ENCODE measurements around the gene IFITM10. TPM values are rescaled to one million over a fixed set of nuclear protein-coding genes. Genes with fewer than 3 reads are reported as not detected.

Gene IFITM10
- total RNA-seq, 1 experiment from 2014 or later = 0.59 TPM

GRCh38 chr11:1703146-1703545, 47.2 kb downstream of the IFITM10 start:
- Histone ChIP-seq H2AK5ac (ENCODE audit: insufficient read length, low read length) (no peak overlapping the region), H2BK15ac (ENCODE audit: low read depth, low read length) (no peak overlapping the region), H3K9me3 (ENCODE audit: control insufficient read depth, low read depth, low read length) (no peaks in the 10 kb centered on the region), H2BK12ac (ENCODE audit: insufficient read length, low read depth, low read length) (no peak overlapping the region), H3K18ac (ENCODE audit: insufficient read length, low read depth, low read length) (no peak overlapping the region), H3K4me1 (ENCODE audit: insufficient read depth, low read length) (no peaks in the 10 kb centered on the region), H2BK5ac (ENCODE audit: insufficient read length, low read length) (no peak overlapping the region), H3K79me2 (ENCODE audit: insufficient read depth, low read length) (no peaks in the 10 kb centered on the region), H4K91ac (ENCODE audit: insufficient read length, low read depth, low read length) (no peak overlapping the region), H3K4ac (ENCODE audit: low read depth, low read length) (no peak overlapping the region), H3K56ac (ENCODE audit: insufficient read length, low read depth, low read length) (no peak overlapping the region), H3K23me2 (ENCODE audit: insufficient read length, low read depth, low read length, poor library complexity, severe bottlenecking) (no peaks in the 10 kb centered on the region), H3K79me1 (ENCODE audit: insufficient read depth, low read depth, low read length, poor library complexity, severe bottlenecking) (no peaks in the 10 kb centered on the region), H3T11ph (ENCODE audit: low read length) (no peak overlapping the region), H3K27me3 (ENCODE audit: insufficient read depth, low read length) (no peaks in the 10 kb centered on the region; the same call in 1 of the 2 replicates), H4K5ac (ENCODE audit: insufficient read length, low read depth, low read length) (no peak overlapping the region), H2BK20ac (ENCODE audit: low read depth, low read length, poor library complexity, severe bottlenecking) (no peak overlapping the region), H4K8ac (replicated peaks; ENCODE audit: insufficient read length, low read depth, low read length) (no peak overlapping the region), H4K20me1 (ENCODE audit: control insufficient read depth, insufficient read depth, insufficient read length) (no peaks in the 10 kb centered on the region), H3K9ac (ENCODE audit: extremely low read depth, insufficient read length, low read length) (no peak overlapping the region), H3K14ac (ENCODE audit: insufficient read depth, low read length) (no peak overlapping the region), H3K4me2 (ENCODE audit: insufficient read depth, insufficient read length, low read length) (no peak overlapping the region), H2AFZ (ENCODE audit: low read length) (no peak overlapping the region), H2BK120ac (ENCODE audit: low read depth, low read length, poor library complexity, severe bottlenecking) (no peak overlapping the region), H3K27ac (ENCODE audit: insufficient read length, low read depth, low read length) (no peak overlapping the region), H3K23ac (ENCODE audit: insufficient read length, low read depth, low read length) (no peak overlapping the region)
- no peak for DNase-seq
- Mint-ChIP-seq H3K27me3 (ENCODE audit: low read depth) (peaks cover 65% of the 10 kb centered on the region), H3K36me3 (ENCODE audit: insufficient read depth in 1 of 3, low read depth in 3 of 3) (peaks cover 0 to 4% (median 1%) of the 10 kb centered on the region in 3 experiments; a peak in 3 of 7 replicates), H3K27ac (no peak overlapping the region), H3K4me3 (no peak overlapping the region), H3K9me3 (peaks cover 6 to 7% of the 10 kb centered on the region in 2 experiments; a peak in 4 of 5 replicates), H3K4me1 (peaks cover 5 to 10% of the 10 kb centered on the region in 2 experiments; a peak in 3 of 4 replicates)
- TF ChIP-seq CTCF (conservative IDR thresholded peaks at IDR 0.05) = no peak
- WGBS (ENCODE audit: extremely low coverage, insufficient read length, low lambda C conversion rate) = no CpG with 5 or more reads among the region's 6 CpGs

All from H9 (cell line).